Activated T-cell treated with anti-CD3 and anti-CD28 coated beads for 48 hours (primary cell): ENCODE measurements around the gene DLK1.

Experiments used
- DNase-seq: peaks from one replicate; pipeline ENCODE4 v3.0.0-alpha.2; 2020; ENCODE audit warnings: low read depth

Gene DLK1

GRCh38 chr14:100693877-100694578 is 32.7 kb upstream of the DLK1 start:
- no peak for DNase-seq

GRCh38 chr14:100694579-100695422 is 31.9 kb upstream of the DLK1 start:
- no peak for DNase-seq

GRCh38 chr14:100695423-100695738 is 31.3 kb upstream of the DLK1 start:
- DNase-seq = no peak

- DNase-seq = no peak
Measured at GRCh38 chr14:100696008-100696407, 30.7 kb upstream of the DLK1 start.

GRCh38 chr14:100696590-100696989 is 30.1 kb upstream of the DLK1 start:
- DNase-seq = no peak

GRCh38 chr14:100698066-100698465 is 28.6 kb upstream of the DLK1 start:
- DNase-seq = no peak

GRCh38 chr14:100698666-100699448 is 27.8 kb upstream of the DLK1 start:
- no peak for DNase-seq

- DNase-seq = no peak
Measured at GRCh38 chr14:100701314-100701713, 25.4 kb upstream of the DLK1 start.

- DNase-seq = no peak
Measured at GRCh38 chr14:100702590-100702989, 24.1 kb upstream of the DLK1 start.

- DNase-seq = no peak
Measured at GRCh38 chr14:100703386-100704220, 23.1 kb upstream of the DLK1 start.

- no peak for DNase-seq
Measured at GRCh38 chr14:100706200-100706599, 20.5 kb upstream of the DLK1 start.

- DNase-seq = no peak
Measured at GRCh38 chr14:100706860-100707259, 19.8 kb upstream of the DLK1 start.

GRCh38 chr14:100708425-100709288 is 18.0 kb upstream of the DLK1 start:
- no peak for DNase-seq

GRCh38 chr14:100709289-100710284 is 17.1 kb upstream of the DLK1 start:
- no peak for DNase-seq

GRCh38 chr14:100710391-100710790 is 16.3 kb upstream of the DLK1 start:
- no peak for DNase-seq

GRCh38 chr14:100710826-100711462 is 15.7 kb upstream of the DLK1 start:
- DNase-seq = no peak

- no peak for DNase-seq
Measured at GRCh38 chr14:100711493-100711892, 15.2 kb upstream of the DLK1 start.

- DNase-seq = no peak
Measured at GRCh38 chr14:100712490-100712889, 14.2 kb upstream of the DLK1 start.

- no peak for DNase-seq
Measured at GRCh38 chr14:100713705-100714104, 13.0 kb upstream of the DLK1 start.
